Stimulated activated CD4-positive, alpha-beta T cell treated with anti-CD3 and anti-CD28 coated beads, Interleukin-2, amount 100 ng/mL, for 4 hours (primary cell): ENCODE measurements around the gene EYS.
"Not testable (repeated sequence)": the region's sequence is repeated elsewhere in the genome, so short reads cannot be mapped to it uniquely, and the experiment has no call there.

ENCODE experiments used
- DNase-seq: peaks from one replicate; pipeline ENCODE4 v3.0.0-alpha.2; 2020; ENCODE audit warnings: low read depth

The EYS gene

GRCh38 chr6:65633501-65633900, 73.5 kb downstream of the EYS start:
- no peak for DNase-seq

GRCh38 chr6:65631711-65632110, 75.3 kb downstream of the EYS start:
- DNase-seq, result no peak

- DNase-seq, result not testable (repeated sequence)
These were observed 79.5 kb downstream of the EYS start for GRCh38 chr6:65627434-65627999.

- no peak for DNase-seq
These were observed 80.0 kb downstream of the EYS start for GRCh38 chr6:65627015-65627414.

GRCh38 chr6:65623566-65623965, 83.5 kb downstream of the EYS start:
- no peak for DNase-seq

- DNase-seq, result no peak
These were observed 96.3 kb downstream of the EYS start for GRCh38 chr6:65610746-65611145.

- no peak for DNase-seq
These were observed 111.5 kb downstream of the EYS start for GRCh38 chr6:65595540-65595939.

- DNase-seq, result no peak
These were observed 136.7 kb downstream of the EYS start for GRCh38 chr6:65570340-65570739.

GRCh38 chr6:65569505-65569904, 137.5 kb downstream of the EYS start:
- DNase-seq, result no peak

- DNase-seq, result not testable (repeated sequence)
These were observed 138.0 kb downstream of the EYS start for GRCh38 chr6:65569056-65569455.

- DNase-seq, result no peak
These were observed 140.9 kb downstream of the EYS start for GRCh38 chr6:65566117-65566516.

- no peak for DNase-seq
These were observed 149.0 kb downstream of the EYS start for GRCh38 chr6:65558071-65558470.

- DNase-seq, result no peak
These were observed 149.8 kb downstream of the EYS start for GRCh38 chr6:65557224-65557623.

- no peak for DNase-seq
These were observed 160.1 kb downstream of the EYS start for GRCh38 chr6:65546894-65547293.

- no peak for DNase-seq
These were observed 161.1 kb downstream of the EYS start for GRCh38 chr6:65545920-65546319.

- no peak for DNase-seq
These were observed 168.4 kb downstream of the EYS start for GRCh38 chr6:65538644-65539043.

GRCh38 chr6:65537600-65537999, 169.4 kb downstream of the EYS start:
- no peak for DNase-seq

- DNase-seq, result no peak
These were observed 175.5 kb downstream of the EYS start for GRCh38 chr6:65531533-65531932.

- no peak for DNase-seq
These were observed 182.8 kb downstream of the EYS start for GRCh38 chr6:65524232-65524631.

- DNase-seq, result no peak
These were observed 201.3 kb downstream of the EYS start for GRCh38 chr6:65505736-65506135.

- DNase-seq, result no peak
These were observed 206.0 kb downstream of the EYS start for GRCh38 chr6:65501045-65501444.

- DNase-seq, result not testable (repeated sequence)
These were observed 223.4 kb downstream of the EYS start for GRCh38 chr6:65483652-65484051.

GRCh38 chr6:65469650-65470049, 237.4 kb downstream of the EYS start:
- no peak for DNase-seq

- no peak for DNase-seq
These were observed 238.7 kb downstream of the EYS start for GRCh38 chr6:65468307-65468706.

- DNase-seq, result no peak
These were observed 245.9 kb downstream of the EYS start for GRCh38 chr6:65461121-65461520.
